Loucy (cell line): Measurements from ENCODE around the gene DACH1.
A peak's percentile ranks its signal among the peaks of the same experiment; 100 is the strongest.

ENCODE experiments used
- H2AFZ ChIP-seq: fragments of 200-600 bp; sonication (generic); 2 replicates; pipeline ENCODE4 v1.6.0; 2016; ENCODE audit warnings: antibody characterized with exemption, mild to moderate bottlenecking, low read length, moderate library complexity
- H3F3A ChIP-seq: fragments of 200-600 bp; 2 replicates; pipeline ENCODE4 v1.6.0; 2016; ENCODE audit warnings: antibody characterized with exemption, low read depth, mild to moderate bottlenecking
- H3K27me3 ChIP-seq: fragments of 200-600 bp; sonication (generic); 2 replicates; pipeline ENCODE4 v1.6.1; 2014; ENCODE audit warnings: low read length, mild to moderate bottlenecking; ENCODE audit not compliant: insufficient read depth, poor library complexity, severe bottlenecking
- H3K36me3 ChIP-seq: fragments of 200-600 bp; sonication (generic); 2 replicates; pipeline ENCODE4 v1.6.1; 2016; ENCODE audit warnings: low read length; ENCODE audit not compliant: insufficient read depth
- H3K4me1 ChIP-seq: fragments of 200-600 bp; sonication (generic); 2 replicates; pipeline ENCODE4 v1.5.1; 2014; ENCODE audit warnings: low read length, mild to moderate bottlenecking; ENCODE audit not compliant: insufficient read depth, poor library complexity, severe bottlenecking
- H3K4me2 ChIP-seq: fragments of 200-600 bp; sonication (generic); 2 replicates; pipeline ENCODE4 v1.6.0; 2014; ENCODE audit warnings: antibody characterized with exemption, low read length, low read depth, mild to moderate bottlenecking; ENCODE audit not compliant: poor library complexity, severe bottlenecking
- H3K4me3 ChIP-seq: fragments of 200-600 bp; sonication (generic); 2 replicates; pipeline ENCODE4 v1.5.1; 2014; ENCODE audit warnings: low read length, mild to moderate bottlenecking, mixed read lengths; ENCODE audit not compliant: poor library complexity, severe bottlenecking
- H3K79me2 ChIP-seq: fragments of 200-600 bp; sonication (generic); 2 replicates; pipeline ENCODE4 v1.6.1; 2014; ENCODE audit warnings: low read length; ENCODE audit not compliant: insufficient read depth
- H3K9ac ChIP-seq: fragments of 200-600 bp; sonication (generic); 2 replicates; pipeline ENCODE4 v1.6.0; 2014; ENCODE audit warnings: mild to moderate bottlenecking, low read depth, low read length, moderate library complexity; ENCODE audit not compliant: poor library complexity, severe bottlenecking
- H3K9me2 ChIP-seq: fragments of 200-600 bp; sonication (generic); replicated peaks from 2 replicates; pipeline ENCODE4 v1.6.1; 2016; ENCODE audit warnings: low read depth, low read length, mixed read lengths
- H3K9me3 ChIP-seq: fragments of 200-600 bp; sonication (generic); 2 replicates; pipeline ENCODE4 v1.6.1; 2014; ENCODE audit warnings: mild to moderate bottlenecking, antibody characterized with exemption, low read length, low read depth; ENCODE audit not compliant: insufficient read depth
- H4K20me1 ChIP-seq: fragments of 200-600 bp; sonication (generic); 2 replicates; pipeline ENCODE4 v1.6.0; 2014; ENCODE audit warnings: antibody characterized with exemption, low read length, mild to moderate bottlenecking; ENCODE audit not compliant: insufficient read depth, poor library complexity, severe bottlenecking
- CTCF ChIP-seq: fragments of 200-600 bp; sonication (generic); conservative IDR thresholded peaks from 2 replicates; pipeline ENCODE4 v1.5.1; 2014; ENCODE audit warnings: mild to moderate bottlenecking, antibody characterized with exemption, low read length
- EZH2phosphoT487 ChIP-seq: fragments of 200-600 bp; IDR thresholded peaks from 2 replicates; pipeline ENCODE4 v1.6.1; 2018; ENCODE audit warnings: antibody characterized with exemption, mild to moderate bottlenecking, moderate library complexity, borderline replicate concordance

DACH1 gene

GRCh38 chr13:71864986-71865873 is 1.8 kb downstream of the DACH1 start:
- H2AFZ ChIP-seq: no peak overlapping the region

GRCh38 chr13:71864094-71864985 is 2.7 kb downstream of the DACH1 start:
- no peaks in the 10 kb centered on the region for H3K27me3 ChIP-seq
- H3K4me3 ChIP-seq: no peak overlapping the region
- H3K36me3 ChIP-seq: no peaks in the 10 kb centered on the region
- H4K20me1 ChIP-seq: no peaks in the 10 kb centered on the region
- no peak overlapping the region for H3K9ac ChIP-seq
- H3K9me2 ChIP-seq: no peaks in the 10 kb centered on the region
- peaks cover 4% of the 10 kb centered on the region for H3K4me1 ChIP-seq
- H3K4me2 ChIP-seq: no peak overlapping the region
- no peak overlapping the region for H2AFZ ChIP-seq
- TF ChIP-seq EZH2phosphoT487: no peak
- no peaks in the 10 kb centered on the region for H3K9me3 ChIP-seq
- H3F3A ChIP-seq: no peaks in the 10 kb centered on the region; the same call in 1 of the 2 replicates
- H3K79me2 ChIP-seq: no peaks in the 10 kb centered on the region

More at GRCh38 chr13:71864986-71865873, 1.8 kb downstream of the DACH1 start:
- H3K9me2 ChIP-seq: no peaks in the 10 kb centered on the region
- no peaks in the 10 kb centered on the region for H3K79me2 ChIP-seq
- no peaks in the 10 kb centered on the region for H3K27me3 ChIP-seq
- no peaks in the 10 kb centered on the region for H3K36me3 ChIP-seq
- H3K4me2 ChIP-seq: no peak overlapping the region
- H3K9ac ChIP-seq: no peak overlapping the region
- H3K4me1 ChIP-seq: peaks cover 4% of the 10 kb centered on the region
- no peaks in the 10 kb centered on the region for H4K20me1 ChIP-seq
- no peak for TF ChIP-seq EZH2phosphoT487
- TF ChIP-seq CTCF: no peak
- no peaks in the 10 kb centered on the region for H3K9me3 ChIP-seq
- no peaks in the 10 kb centered on the region; the same call in 1 of the 2 replicates for H3F3A ChIP-seq
- H3K4me3 ChIP-seq: no peak overlapping the region

GRCh38 chr13:71863254-71863865 is 3.6 kb downstream of the DACH1 start:
- H3K4me3 ChIP-seq: peak overlapping the region; percentile 39
- TF ChIP-seq CTCF (no peak), EZH2phosphoT487 (no peak)
- no peaks in the 10 kb centered on the region for H3K27me3 ChIP-seq

More at GRCh38 chr13:71863254-71863865, 3.6 kb downstream of the DACH1 start:
- Histone ChIP-seq H3F3A (no peaks in the 10 kb centered on the region; the same call in 1 of the 2 replicates), H3K9me2 (no peaks in the 10 kb centered on the region), H3K4me2 (no peak overlapping the region), H3K9me3 (no peaks in the 10 kb centered on the region), H3K36me3 (no peaks in the 10 kb centered on the region), H2AFZ (no peak overlapping the region), H3K9ac (no peak overlapping the region), H4K20me1 (no peaks in the 10 kb centered on the region), H3K79me2 (no peaks in the 10 kb centered on the region), H3K4me1 (peaks cover 4% of the 10 kb centered on the region)
